ENCODE measurements around the gene IGSF9B.

IGSF9B gene

GRCh38 chr11:133983660-133984316, 27.0 kb upstream of the IGSF9B start:
- no peak overlapping the region for H3K4me3 ChIP-seq (ENCODE audit: control insufficient read depth, low read depth, low read length)

GRCh38 chr11:133982876-133983275, 26.1 kb upstream of the IGSF9B start:
- DNase-seq (ENCODE audit: low read depth): no peak
- no peak for TF ChIP-seq CTCF (conservative IDR thresholded peaks at IDR 0.05; ENCODE audit: control insufficient read depth, insufficient read depth, low read depth, low read length)
- no peak overlapping the region for H3K4me3 ChIP-seq (ENCODE audit: control insufficient read depth, low read depth, low read length)

More at GRCh38 chr11:133983660-133984316, 27.0 kb upstream of the IGSF9B start:
- no peak for TF ChIP-seq CTCF (conservative IDR thresholded peaks at IDR 0.05; ENCODE audit: control insufficient read depth, insufficient read depth, low read depth, low read length)
- no peak for DNase-seq (ENCODE audit: low read depth)

GRCh38 chr11:133982151-133982550, 25.4 kb upstream of the IGSF9B start:
- no peak for DNase-seq (ENCODE audit: low read depth)
- H3K4me3 ChIP-seq (ENCODE audit: control insufficient read depth, low read depth, low read length): no peak overlapping the region
- no peak for TF ChIP-seq CTCF (conservative IDR thresholded peaks at IDR 0.05; ENCODE audit: control insufficient read depth, insufficient read depth, low read depth, low read length)

- H3K4me3 ChIP-seq (ENCODE audit: control insufficient read depth, low read depth, low read length): no peak overlapping the region
- no peak for DNase-seq (ENCODE audit: low read depth)
- no peak for TF ChIP-seq CTCF (conservative IDR thresholded peaks at IDR 0.05; ENCODE audit: control insufficient read depth, insufficient read depth, low read depth, low read length)
These were observed 24.4 kb upstream of the IGSF9B start for GRCh38 chr11:133981156-133981555.

GRCh38 chr11:133980665-133981064, 23.9 kb upstream of the IGSF9B start:
- no peak for DNase-seq (ENCODE audit: low read depth)
- TF ChIP-seq CTCF (conservative IDR thresholded peaks at IDR 0.05; ENCODE audit: control insufficient read depth, insufficient read depth, low read depth, low read length): no peak
- no peak overlapping the region for H3K4me3 ChIP-seq (ENCODE audit: control insufficient read depth, low read depth, low read length)

- TF ChIP-seq CTCF (conservative IDR thresholded peaks at IDR 0.05; ENCODE audit: control insufficient read depth, insufficient read depth, low read depth, low read length): no peak
- DNase-seq (ENCODE audit: low read depth): peak; percentile 20
- no peak overlapping the region for H3K4me3 ChIP-seq (ENCODE audit: control insufficient read depth, low read depth, low read length)
These were observed 22.0 kb upstream of the IGSF9B start for GRCh38 chr11:133978794-133979193.

All from fibroblast of mammary gland (primary cell).